ENCODE measurements around the gene PTPN3.

PTPN3 gene

DNA sequence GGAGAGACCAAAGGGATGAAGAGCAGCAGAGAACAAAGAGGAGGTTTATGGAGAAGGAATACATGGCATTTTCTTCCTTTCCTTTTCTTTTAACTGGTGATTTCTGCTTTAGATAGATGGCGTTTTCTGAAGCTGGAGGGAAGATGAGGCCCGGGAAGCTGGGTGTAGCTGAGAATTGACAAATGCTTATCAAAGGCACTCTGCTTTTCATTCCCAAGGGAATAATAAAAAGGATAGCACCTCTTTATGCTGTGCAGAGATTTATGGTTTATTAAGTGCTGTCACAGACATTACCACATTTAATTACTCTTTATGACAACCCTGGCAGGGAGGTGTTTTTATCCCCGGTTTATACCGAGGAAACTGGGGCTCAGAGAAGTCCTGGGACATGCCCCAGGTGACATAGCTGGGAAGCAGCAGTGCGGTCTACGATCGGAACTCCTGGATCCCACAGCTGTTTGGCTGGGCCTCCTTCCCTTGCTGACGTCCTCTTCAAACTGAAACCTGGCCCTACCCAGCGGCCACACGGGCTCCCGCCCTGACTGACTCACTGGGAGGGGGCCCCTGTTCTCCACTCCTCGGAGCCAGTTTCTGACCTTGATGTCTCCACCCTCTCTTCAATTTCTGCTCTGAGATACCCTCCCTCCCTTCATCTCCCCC lies 169.0 kb downstream of the PTPN3 start:
- no peak for DNase-seq
